Epithelial cell of umbilical artery (primary cell): Measurements from ENCODE around the gene SUSD4. TPM values are rescaled to one million over a fixed set of nuclear protein-coding genes. Genes with fewer than 3 reads are reported as not detected.

ENCODE experiments used
- total RNA-seq: library from RNA; depleted of rRNA; stranded (reverse); fragments of >200 nt; gene quantifications from 2 replicates; pipeline ENCODE4 v1.2.3, GENCODE V29; 2014

SUSD4 gene
- 0.32 TPM in 1 of 2 replicates, not detected in the other for total RNA-seq

GRCh38 chr1:223363856-223364684, at the start of gene SUSD4:
TSS of gene SUSD4 (minus strand) at chr1:223364176. CDS start at chr1:223363425, 751 bp downstream.

GRCh38 chr1:223393275-223394214, 29.6 kb upstream of the SUSD4 start, which contains the start of gene CCDC185:
TSS of gene CCDC185 (plus strand) at chr1:223393415. CDS start at chr1:223393476, 61 bp downstream.

Other genes starting within 250 kb of the SUSD4 start
- gene TLR5, start 220.9 kb downstream of the SUSD4 start, total RNA-seq, result under 0.01 and 0.32 TPM in 2 replicates
- gene CCDC185, start 29.2 kb upstream of the SUSD4 start, total RNA-seq, result under 0.01 TPM in 1 of 2 replicates, not detected in the other